ENCODE results near the gene TMEM50A. TPM values are rescaled to one million over a fixed set of nuclear protein-coding genes. Genes with fewer than 3 reads are reported as not detected.
"Not testable (repeated sequence)": the region's sequence is repeated elsewhere in the genome, so short reads cannot be mapped to it uniquely, and the experiment has no call there.

Gene TMEM50A
- total and polyA plus RNA-seq, 2 donors (not counting 3 experiments of a cell fraction or from before 2014, with no cell fraction given) = 125 to 140 TPM

GRCh38 chr1:25329336-25329735, 8.8 kb upstream of the TMEM50A start:
- not testable (repeated sequence) for FAIRE-seq; H3K79me2 ChIP-seq (ENCODE audit: control insufficient read depth, insufficient read depth, low read length)

GRCh38 chr1:25329950-25330349, 8.2 kb upstream of the TMEM50A start:
- peak; percentile 34 for TF ChIP-seq FOS (IDR thresholded peaks at IDR 0.05; ENCODE audit: borderline replicate concordance, insufficient read depth, low read length)

More at GRCh38 chr1:25329336-25329735, 8.8 kb upstream of the TMEM50A start:
- H3K4me1 ChIP-seq (ENCODE audit: control insufficient read depth, extremely low read depth, insufficient read depth, low read length); BruUV-seq (replicated peaks); H3K27me3 ChIP-seq (ENCODE audit: control insufficient read depth in 2 of 2, insufficient read depth in 2 of 2, low read length in 2 of 2); H3K9me1 ChIP-seq (replicated peaks; ENCODE audit: control insufficient read depth, extremely low read depth, insufficient read depth, low read length); H4K20me1 ChIP-seq (replicated peaks; ENCODE audit: control insufficient read depth, extremely low read depth, insufficient read depth, low read length); H3K9me3 ChIP-seq (replicated peaks; ENCODE audit: control insufficient read depth, insufficient read depth, low read length); CTCF ChIA-PET; H3K36me3 ChIP-seq (ENCODE audit: control insufficient read depth in 2 of 2, extremely low read depth in 1 of 2, insufficient read depth in 2 of 2, low read length in 2 of 2); H3K4me2 ChIP-seq (ENCODE audit: insufficient read depth, low read length); dilution Hi-C loops (cut with MboI; ENCODE audit: extremely low pct_ligation_motif_present, low sequenced_read_pairs); intact Hi-C loops (cut with micrococcal nuclease); DNase-seq (ENCODE audit: low read depth, low spot score); H3K9ac ChIP-seq (replicated peaks; ENCODE audit: extremely low read depth, insufficient read depth, low read length); H2AFZ ChIP-seq (ENCODE audit: low read depth, low read length); H3K4me3 ChIP-seq (replicated peaks in 1 of 3; ENCODE audit: insufficient read depth in 1 of 3, low read depth in 1 of 3, low read length in 3 of 3): not testable (repeated sequence)
- H3K27ac ChIP-seq (ENCODE audit: insufficient read depth, low read depth, low read length) = peak overlapping the region; percentile 60
- POLR2A ChIA-PET = interaction anchor here (0.7 kb wide), 1 partner anchor 68 kb away, joined by 3 read pairs; no protein-coding TSS in a partner anchor

More at GRCh38 chr1:25329950-25330349, 8.2 kb upstream of the TMEM50A start:
- intact Hi-C loops (cut with micrococcal nuclease); H3K79me2 ChIP-seq (ENCODE audit: control insufficient read depth, insufficient read depth, low read length); dilution Hi-C loops (cut with MboI; ENCODE audit: extremely low pct_ligation_motif_present, low sequenced_read_pairs); CTCF ChIA-PET; H2AFZ ChIP-seq (ENCODE audit: low read depth, low read length); H3K27me3 ChIP-seq (ENCODE audit: control insufficient read depth in 2 of 2, insufficient read depth in 2 of 2, low read length in 2 of 2); H3K4me1 ChIP-seq (ENCODE audit: control insufficient read depth, extremely low read depth, insufficient read depth, low read length); H3K9me3 ChIP-seq (replicated peaks; ENCODE audit: control insufficient read depth, insufficient read depth, low read length); H4K20me1 ChIP-seq (replicated peaks; ENCODE audit: control insufficient read depth, extremely low read depth, insufficient read depth, low read length); H3K4me3 ChIP-seq (replicated peaks in 1 of 3; ENCODE audit: insufficient read depth in 1 of 3, low read depth in 1 of 3, low read length in 3 of 3); BruUV-seq (replicated peaks); H3K9me1 ChIP-seq (replicated peaks; ENCODE audit: control insufficient read depth, extremely low read depth, insufficient read depth, low read length); H3K36me3 ChIP-seq (ENCODE audit: control insufficient read depth in 2 of 2, extremely low read depth in 1 of 2, insufficient read depth in 2 of 2, low read length in 2 of 2): not testable (repeated sequence)
- Histone ChIP-seq H3K4me2 (ENCODE audit: insufficient read depth, low read length) (peak overlapping the region; percentile 42), H3K27ac (ENCODE audit: insufficient read depth, low read depth, low read length) (peak overlapping the region; percentile 61), H3K9ac (replicated peaks; ENCODE audit: extremely low read depth, insufficient read depth, low read length) (peak overlapping the region; percentile 16)
- FAIRE-seq = peak; percentile 95
- POLR2A ChIA-PET = interaction anchor here (0.7 kb wide), 1 partner anchor 69 kb away, joined by 3 read pairs; no protein-coding TSS in a partner anchor
- DNase-seq (ENCODE audit: low read depth, low spot score) = peak; percentile 75

Measured in endothelial cell of umbilical vein (primary cell).